NOMO-1 (cell line): ENCODE data around the gene LRRC63.

ENCODE experiments used
- DNase-seq, 2 experiments: peaks; one replicate each; lab custom pipeline; 2025; ENCODE audit not compliant: unreplicated experiment in 2 of 2; lab: John Stamatoyannopoulos, UW

The LRRC63 gene

DNA sequence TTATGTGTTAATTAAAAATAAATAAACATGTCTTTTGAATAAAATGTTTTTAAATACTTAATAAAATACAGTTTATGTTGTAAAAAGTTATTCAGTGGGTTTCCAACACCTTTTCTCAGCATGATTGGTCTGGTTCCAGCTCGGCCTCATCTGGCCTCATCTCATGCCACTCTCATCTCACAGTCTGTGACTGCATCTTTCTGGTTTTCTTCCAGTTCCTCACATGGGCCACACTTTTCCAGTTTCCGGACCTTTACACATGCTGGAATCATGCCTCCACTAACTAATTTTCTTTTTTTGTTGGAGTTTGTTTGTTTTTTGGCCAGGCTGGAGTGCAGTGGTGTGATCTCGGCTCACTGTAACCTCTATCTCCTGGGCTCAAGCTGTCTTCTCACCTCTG lies 92.8 kb downstream of the LRRC63 start:
- no peak for DNase-seq

DNA sequence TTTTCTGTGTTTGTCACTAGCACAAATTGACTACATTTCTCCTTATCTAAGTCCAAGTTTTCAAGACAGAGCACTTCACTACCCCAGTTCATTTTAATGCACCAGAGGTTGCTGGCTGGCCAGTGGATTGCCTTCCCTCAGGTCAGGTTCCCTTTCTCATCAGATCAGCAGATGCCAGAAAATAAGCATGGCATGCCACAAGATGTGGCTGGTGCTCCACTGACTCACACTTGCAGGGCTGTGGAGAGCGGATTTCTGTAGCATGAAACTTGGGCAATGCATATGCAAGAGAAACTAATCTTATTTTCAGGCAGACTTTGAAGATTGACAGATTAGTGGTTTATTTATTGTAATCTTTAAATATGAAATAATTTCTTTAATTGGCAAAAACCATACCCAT lies 95.8 kb downstream of the LRRC63 start:
- no peak for DNase-seq

DNA sequence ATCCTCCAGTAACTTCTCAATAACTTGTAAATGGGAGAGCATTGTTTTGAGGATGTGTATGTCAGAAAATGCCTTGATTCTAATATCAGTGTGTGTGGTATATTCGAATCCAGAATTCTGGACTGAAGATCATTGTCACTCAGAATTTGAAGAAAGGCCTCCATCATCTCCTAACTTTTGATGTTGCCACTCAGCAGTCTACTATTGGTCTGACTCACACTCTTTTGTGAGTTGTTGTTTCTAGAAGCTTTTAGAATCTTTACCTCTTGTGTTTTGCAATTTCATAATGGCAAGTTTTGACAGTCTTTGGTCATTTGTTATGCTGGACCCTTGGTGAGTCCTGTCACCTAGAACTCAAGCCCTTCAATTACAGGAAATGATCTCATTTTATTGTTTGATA lies 98.3 kb downstream of the LRRC63 start:
- no peak for DNase-seq

DNA sequence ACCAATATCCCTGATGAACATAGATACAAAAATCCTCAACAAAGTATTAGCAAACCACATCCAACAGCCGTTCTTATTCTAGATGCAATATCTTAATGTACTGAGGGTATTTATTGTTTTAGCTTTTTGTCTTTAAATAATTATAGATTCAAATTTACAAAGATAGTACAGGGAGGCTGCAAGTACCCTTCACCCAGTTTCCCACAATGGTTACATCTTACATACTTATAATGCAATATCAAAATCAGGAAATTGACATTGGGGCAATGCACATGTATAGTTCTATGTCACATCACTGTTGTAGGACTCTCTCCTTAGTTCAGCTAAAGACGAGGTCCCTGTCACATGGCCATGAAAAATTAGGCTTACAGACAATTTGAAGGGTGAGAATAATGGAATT lies 99.5 kb downstream of the LRRC63 start:
- DNase-seq: no peak

DNA sequence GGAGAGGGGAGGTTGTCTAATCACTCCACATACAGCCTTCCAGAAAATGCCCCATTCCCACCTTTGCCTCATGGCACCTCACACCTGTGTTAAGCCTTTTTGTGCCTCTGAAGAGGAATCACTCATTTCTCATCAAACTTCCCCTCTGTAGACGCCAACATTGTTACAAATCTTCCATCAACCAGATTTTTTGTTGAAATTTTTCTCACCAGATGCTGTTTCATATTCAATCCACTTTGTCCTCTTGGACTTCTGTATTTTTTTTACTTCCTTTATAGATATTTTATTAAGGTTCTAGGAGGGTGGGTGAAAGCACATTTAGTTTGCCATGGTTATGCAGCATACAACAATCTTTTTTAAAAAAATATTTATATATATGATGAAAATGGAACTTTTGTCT lies 101.3 kb downstream of the LRRC63 start:
- peak in 1 of 2 experiments; percentile 21 for DNase-seq

DNA sequence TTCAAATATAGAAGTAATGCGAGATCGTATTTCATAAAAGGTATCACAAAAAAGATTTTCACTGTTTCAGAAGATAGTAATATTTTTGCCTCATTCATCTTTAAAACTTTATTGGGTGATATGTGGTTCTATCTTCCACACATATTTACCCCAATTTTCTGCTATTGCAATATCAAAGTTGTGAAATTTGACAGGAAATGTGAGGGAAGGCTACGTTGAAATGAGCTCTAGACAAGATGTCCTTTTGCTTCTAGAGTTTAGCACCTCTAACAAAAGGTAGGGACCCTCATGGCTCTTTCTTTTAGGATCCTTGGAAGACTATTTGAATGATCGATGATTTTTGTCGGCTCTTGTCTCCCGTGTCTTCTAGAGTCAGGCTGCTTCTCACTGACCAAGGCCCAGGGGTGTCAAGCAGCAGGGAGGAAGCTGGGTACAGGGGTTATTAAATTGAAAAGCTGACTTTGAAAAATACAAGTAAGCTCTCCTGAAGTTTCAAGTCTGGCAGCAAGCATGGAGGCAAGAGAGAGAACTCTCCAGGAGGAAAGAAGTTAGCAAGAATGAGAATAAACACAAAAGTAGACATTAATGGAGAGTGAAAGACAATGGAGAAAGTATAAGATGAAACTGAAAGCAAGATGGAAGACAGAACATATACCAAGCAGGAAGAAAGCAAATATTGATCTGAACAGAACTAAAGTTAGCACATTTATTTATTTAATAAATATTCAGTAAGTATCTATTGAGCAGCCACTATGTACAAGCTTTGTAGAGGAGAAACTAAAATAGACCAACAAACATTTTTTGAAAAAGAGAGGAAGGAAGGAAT lies 101.9 kb downstream of the LRRC63 start:
- peak; percentile 30 to 48 for DNase-seq

DNA sequence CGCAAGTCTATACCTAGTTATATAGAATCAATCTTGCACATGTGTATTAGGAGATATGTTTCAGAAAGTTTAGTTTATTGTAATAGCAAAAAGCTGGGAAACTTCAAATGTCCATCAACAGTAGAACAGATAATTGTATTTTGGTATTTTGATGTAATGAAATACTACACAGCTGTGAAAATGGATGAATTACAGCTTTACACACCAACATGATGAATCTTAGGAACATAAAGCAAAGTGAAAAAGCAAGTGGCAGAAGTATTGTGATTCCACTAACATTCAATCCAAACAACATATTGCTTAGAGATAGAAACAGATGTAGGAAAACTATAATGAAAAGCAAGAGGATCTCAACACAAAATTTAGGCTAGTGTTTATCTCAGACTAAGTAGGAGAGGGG lies 102.9 kb downstream of the LRRC63 start:
- no peak for DNase-seq

DNA sequence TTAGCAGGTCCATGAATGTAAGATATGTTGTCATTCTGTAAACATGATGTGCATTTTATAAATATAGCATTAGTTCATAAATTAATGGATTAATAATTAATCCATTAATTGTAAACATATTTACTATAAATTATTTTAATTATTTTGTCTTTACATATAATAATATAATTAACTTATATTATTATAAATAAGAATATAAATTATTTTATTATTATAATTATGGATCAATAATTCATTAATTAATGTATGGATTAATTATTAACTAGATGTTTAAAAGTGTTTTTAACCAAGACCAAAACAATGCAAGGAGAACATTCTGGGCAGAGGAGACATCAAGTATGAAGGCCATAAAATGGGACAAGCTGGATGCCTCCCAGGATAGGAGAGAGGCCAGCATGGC lies 103.3 kb downstream of the LRRC63 start:
- DNase-seq: no peak

DNA sequence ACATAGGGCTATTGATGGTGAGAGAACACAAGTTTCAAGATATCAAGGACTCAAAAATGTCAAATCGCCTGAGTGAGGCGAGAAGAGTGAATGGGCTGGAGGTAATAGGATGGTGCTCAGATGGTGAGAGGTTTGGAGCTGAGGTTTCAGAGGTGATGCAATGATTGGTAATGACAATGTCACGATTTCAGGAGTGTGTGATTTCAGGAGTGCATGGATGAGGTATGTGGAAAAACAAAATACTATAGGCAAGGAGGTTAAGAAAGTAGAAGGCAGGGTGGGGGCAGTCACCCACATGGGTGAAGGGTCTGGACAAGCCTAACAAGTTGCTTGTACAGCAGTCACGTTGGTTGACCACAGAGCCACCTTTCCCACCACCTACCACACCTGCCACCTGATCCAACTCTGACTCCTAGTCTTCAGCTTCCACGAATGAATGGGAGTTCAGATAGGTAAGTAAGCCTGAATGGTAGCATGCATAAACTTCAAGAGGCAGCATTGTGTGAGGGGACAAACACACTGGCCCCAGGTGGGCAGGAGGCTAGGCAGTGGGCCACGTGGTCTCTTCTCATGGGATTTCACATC lies 103.9 kb downstream of the LRRC63 start:
- no peak for DNase-seq

DNA sequence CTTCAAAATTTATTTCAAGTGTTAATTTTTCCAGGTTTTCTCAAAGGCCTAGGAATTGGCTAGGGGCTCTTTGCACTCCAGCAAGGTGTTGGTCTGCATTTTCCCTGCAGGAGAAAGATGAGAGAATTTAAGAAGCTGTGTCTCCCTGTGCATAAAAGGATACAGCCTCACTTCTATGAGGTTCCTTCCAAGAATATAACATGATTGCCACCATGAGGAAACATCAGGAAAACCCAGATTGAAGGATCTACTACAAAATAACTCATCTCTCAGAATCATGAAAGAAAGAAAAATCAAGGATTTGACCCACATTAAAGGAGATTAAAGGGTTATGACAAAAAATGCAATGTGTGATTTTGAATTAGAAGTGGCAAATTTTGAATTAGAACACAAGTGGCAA lies 105.4 kb downstream of the LRRC63 start:
- DNase-seq: no peak

DNA sequence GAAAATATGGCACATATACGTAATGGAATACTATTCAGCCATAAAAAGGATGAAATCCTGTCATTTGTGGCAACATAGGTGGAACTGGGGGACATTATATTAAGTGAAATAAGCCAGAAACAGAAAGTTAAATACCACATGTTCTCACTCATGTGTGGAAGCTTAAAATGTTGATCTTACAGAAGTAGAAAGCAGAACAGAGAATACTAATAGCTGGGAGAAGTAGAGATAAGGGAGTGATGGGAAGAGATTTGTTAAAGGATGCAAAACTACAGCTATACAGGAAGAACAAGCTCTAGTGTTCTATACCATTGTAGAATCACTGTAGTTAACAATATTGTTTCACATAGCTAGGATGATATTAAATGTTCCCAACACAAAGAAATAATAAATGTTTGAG lies 107.3 kb downstream of the LRRC63 start:
- peak in 1 of 2 experiments; percentile 52 for DNase-seq

DNA sequence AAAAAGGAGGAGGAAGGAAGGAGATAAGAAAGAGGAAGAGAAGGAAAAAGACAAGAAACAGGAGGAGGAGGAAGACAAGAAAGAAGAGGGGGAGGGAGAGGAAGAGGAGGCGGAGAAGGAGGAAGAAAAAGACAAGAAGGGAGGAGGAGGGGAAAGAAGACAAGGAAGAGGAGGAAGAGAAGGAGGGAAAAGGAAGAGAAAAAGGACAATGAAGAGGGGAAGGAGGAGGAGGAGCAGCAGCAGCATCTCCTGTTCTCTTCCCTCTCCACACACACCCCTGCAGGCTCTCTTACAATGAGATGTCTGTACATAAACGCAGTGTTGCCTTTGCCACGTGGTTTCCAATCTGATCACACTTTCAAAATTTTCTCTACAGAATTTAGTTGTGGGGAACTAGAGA lies 108.7 kb downstream of the LRRC63 start:
- DNase-seq: peak; percentile 24 to 32

DNA sequence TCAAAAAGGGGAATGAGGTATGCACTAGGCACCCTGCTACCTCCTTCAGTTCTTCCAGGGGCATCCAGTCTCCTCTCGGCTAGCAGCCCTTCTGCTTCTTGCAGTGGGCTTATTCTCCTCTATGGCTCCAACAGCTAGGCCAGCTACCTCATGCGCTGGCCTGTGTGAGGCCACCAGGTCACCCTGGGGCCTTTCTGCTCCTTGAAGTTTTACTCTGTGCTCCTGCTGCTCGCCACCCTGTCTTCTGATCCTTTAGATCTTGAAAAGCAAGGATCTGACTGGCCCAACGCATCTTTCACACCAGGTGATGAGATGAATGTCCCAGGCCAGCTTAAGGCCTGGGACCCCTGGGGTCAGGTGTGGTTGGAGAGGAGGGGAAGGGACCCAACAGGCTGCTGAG lies 109.1 kb downstream of the LRRC63 start:
- no peak for DNase-seq

DNA sequence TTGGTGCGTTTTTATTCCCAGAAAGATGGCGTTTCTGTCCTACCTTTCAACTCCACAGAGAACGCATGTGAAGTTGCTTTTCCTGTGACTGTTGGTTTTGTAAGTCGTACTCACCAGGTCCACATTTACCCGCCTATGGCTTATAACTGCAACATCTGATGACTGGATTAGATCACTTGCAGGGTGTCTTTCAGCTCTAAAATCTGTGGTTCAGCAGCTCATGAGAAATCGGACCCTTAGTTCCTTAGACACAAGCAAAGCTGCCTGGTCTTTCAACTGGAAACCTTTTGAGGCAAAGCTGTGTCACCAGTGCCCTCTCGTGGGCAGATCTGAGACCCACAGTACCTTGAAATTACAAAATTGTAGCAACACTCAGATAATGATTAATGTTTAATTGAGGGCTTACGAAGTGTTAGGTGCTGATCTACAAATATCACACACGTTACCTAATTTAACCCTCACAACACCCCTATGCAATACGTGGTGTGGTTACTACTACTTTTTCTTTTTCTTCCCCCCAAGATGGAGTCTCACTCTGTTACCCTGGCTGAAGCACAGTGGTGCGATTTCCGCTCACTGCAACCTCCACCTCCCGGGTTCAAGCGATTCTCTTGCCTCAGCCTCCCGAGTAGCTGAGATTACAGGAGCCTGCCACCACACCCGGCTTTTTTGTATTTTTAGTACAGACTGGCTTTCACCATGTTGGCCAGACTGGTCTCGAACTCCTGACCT lies 109.9 kb downstream of the LRRC63 start:
- DNase-seq: peak; percentile 65 to 81

DNA sequence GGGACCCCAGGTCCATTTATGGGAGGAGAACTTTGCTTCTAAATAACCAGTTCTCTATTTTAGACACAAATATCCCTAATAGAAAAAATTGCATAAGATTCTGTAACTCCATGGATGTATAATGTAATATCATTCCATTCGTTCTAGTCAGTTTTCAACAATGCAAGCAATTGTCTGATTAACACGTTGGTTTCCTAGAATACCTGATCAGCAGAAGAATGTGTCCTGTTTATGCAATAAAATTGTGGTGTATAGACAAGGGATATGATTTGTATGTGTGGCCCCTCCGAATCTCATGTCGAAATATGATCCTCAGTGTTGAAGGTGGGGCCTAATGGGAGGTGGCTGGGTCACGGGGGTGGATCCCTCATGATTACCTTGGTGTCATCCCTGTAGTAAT lies 113.2 kb downstream of the LRRC63 start:
- DNase-seq: no peak
